Middle frontal gyrus (tissue), 1 donor: ENCODE measurements around the gene LEF1.

Experiments used
- DNase-seq: peaks from one replicate; pipeline ENCODE4 v3.0.0-alpha.2; 2015; ENCODE audit warnings: low spot score; ENCODE audit errors: extremely low spot score

Gene LEF1

GRCh38 chr4:108113229-108113628 is 55.5 kb downstream of the LEF1 start:
- DNase-seq, result no peak

GRCh38 chr4:108111781-108112180 is 57.0 kb downstream of the LEF1 start:
- no peak for DNase-seq

GRCh38 chr4:108110450-108110849 is 58.3 kb downstream of the LEF1 start:
- no peak for DNase-seq

- no peak for DNase-seq
These were observed 58.7 kb downstream of the LEF1 start for GRCh38 chr4:108109997-108110416.

GRCh38 chr4:108109111-108109510 is 59.6 kb downstream of the LEF1 start:
- DNase-seq, result no peak

- DNase-seq, result no peak
These were observed 60.9 kb downstream of the LEF1 start for GRCh38 chr4:108107729-108108382.

- DNase-seq, result no peak
These were observed 61.6 kb downstream of the LEF1 start for GRCh38 chr4:108107101-108107500.

GRCh38 chr4:108106186-108106585 is 62.5 kb downstream of the LEF1 start:
- DNase-seq, result no peak

GRCh38 chr4:108103099-108103862 is 65.5 kb downstream of the LEF1 start:
- DNase-seq, result no peak

- no peak for DNase-seq
These were observed 67.9 kb downstream of the LEF1 start for GRCh38 chr4:108100827-108101226.

GRCh38 chr4:108099838-108100237 is 68.9 kb downstream of the LEF1 start:
- DNase-seq, result no peak

- no peak for DNase-seq
These were observed 70.7 kb downstream of the LEF1 start for GRCh38 chr4:108097990-108098553.

GRCh38 chr4:108094923-108095482 is 73.7 kb downstream of the LEF1 start:
- DNase-seq, result no peak

- DNase-seq, result no peak
These were observed 74.6 kb downstream of the LEF1 start for GRCh38 chr4:108094131-108094530.

GRCh38 chr4:108092288-108092687 is 76.4 kb downstream of the LEF1 start:
- DNase-seq, result no peak

- no peak for DNase-seq
These were observed 81.3 kb downstream of the LEF1 start for GRCh38 chr4:108087293-108087967.

- DNase-seq, result no peak
These were observed 87.5 kb downstream of the LEF1 start for GRCh38 chr4:108081256-108081655.

- DNase-seq, result no peak
These were observed 88.0 kb downstream of the LEF1 start for GRCh38 chr4:108080747-108081146.

- no peak for DNase-seq
These were observed 90.6 kb downstream of the LEF1 start for GRCh38 chr4:108078024-108078733.

GRCh38 chr4:108072300-108072699 is 96.4 kb downstream of the LEF1 start:
- no peak for DNase-seq

- no peak for DNase-seq
These were observed 98.0 kb downstream of the LEF1 start for GRCh38 chr4:108070775-108071174.
